ENCODE results near the gene PPP2R5E. TPM values are rescaled to one million over a fixed set of nuclear protein-coding genes. Genes with fewer than 3 reads are reported as not detected.

PPP2R5E gene
- total and polyA plus RNA-seq, 9 of the 15 experiments (the other 6 are each of a cell fraction or from before 2014, with no cell fraction given), result 4.2 to 30.3 (median 11.0) TPM

DNA sequence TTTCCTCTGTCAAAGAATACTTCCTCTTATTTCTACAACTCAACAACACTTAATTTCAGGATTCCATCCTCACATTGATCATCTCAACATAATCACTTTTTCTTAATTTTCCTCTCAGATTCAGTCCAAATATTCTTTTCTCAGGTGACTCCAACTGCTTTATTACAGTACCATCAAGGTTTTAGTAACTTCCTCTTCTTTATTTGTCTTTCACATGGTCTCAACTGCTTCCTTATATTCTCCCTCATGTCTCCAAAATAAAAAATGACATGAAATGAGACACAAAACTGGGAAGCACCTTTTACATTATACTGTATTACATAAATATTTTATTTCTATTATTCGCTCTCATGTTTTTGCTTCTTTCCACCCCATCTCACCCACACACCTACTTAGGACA lies 55.5 kb downstream of the PPP2R5E start (continued):
- TF ChIP-seq MTA2 (IDR thresholded peaks at IDR 0.05; ENCODE audit: low read depth) (no peak), PHF8 (IDR thresholded peaks at IDR 0.05; ENCODE audit: borderline replicate concordance, low read length) (no peak), E2F8 (IDR thresholded peaks at IDR 0.05; ENCODE audit: low read depth, partially characterized antibody) (no peak), ZNF511 (CRISPR knock-in tag; IDR thresholded peaks at IDR 0.05) (no peak), ZNF764 (CRISPR knock-in tag; IDR thresholded peaks at IDR 0.05; ENCODE audit: low read depth) (no peak), ZC3H8 (IDR thresholded peaks at IDR 0.05) (no peak), RFX1 (IDR thresholded peaks at IDR 0.05) (no peak), POLR2G (IDR thresholded peaks at IDR 0.05; ENCODE audit: low read depth, low read length) (no peak), ZBTB49 (CRISPR knock-in tag; IDR thresholded peaks at IDR 0.05; ENCODE audit: borderline replicate concordance) (no peak), BCOR (IDR thresholded peaks at IDR 0.05) (no peak), EGR1 (conservative IDR thresholded peaks at IDR 0.05) (no peak)
- TF ChIP-seq, protein P1, sequence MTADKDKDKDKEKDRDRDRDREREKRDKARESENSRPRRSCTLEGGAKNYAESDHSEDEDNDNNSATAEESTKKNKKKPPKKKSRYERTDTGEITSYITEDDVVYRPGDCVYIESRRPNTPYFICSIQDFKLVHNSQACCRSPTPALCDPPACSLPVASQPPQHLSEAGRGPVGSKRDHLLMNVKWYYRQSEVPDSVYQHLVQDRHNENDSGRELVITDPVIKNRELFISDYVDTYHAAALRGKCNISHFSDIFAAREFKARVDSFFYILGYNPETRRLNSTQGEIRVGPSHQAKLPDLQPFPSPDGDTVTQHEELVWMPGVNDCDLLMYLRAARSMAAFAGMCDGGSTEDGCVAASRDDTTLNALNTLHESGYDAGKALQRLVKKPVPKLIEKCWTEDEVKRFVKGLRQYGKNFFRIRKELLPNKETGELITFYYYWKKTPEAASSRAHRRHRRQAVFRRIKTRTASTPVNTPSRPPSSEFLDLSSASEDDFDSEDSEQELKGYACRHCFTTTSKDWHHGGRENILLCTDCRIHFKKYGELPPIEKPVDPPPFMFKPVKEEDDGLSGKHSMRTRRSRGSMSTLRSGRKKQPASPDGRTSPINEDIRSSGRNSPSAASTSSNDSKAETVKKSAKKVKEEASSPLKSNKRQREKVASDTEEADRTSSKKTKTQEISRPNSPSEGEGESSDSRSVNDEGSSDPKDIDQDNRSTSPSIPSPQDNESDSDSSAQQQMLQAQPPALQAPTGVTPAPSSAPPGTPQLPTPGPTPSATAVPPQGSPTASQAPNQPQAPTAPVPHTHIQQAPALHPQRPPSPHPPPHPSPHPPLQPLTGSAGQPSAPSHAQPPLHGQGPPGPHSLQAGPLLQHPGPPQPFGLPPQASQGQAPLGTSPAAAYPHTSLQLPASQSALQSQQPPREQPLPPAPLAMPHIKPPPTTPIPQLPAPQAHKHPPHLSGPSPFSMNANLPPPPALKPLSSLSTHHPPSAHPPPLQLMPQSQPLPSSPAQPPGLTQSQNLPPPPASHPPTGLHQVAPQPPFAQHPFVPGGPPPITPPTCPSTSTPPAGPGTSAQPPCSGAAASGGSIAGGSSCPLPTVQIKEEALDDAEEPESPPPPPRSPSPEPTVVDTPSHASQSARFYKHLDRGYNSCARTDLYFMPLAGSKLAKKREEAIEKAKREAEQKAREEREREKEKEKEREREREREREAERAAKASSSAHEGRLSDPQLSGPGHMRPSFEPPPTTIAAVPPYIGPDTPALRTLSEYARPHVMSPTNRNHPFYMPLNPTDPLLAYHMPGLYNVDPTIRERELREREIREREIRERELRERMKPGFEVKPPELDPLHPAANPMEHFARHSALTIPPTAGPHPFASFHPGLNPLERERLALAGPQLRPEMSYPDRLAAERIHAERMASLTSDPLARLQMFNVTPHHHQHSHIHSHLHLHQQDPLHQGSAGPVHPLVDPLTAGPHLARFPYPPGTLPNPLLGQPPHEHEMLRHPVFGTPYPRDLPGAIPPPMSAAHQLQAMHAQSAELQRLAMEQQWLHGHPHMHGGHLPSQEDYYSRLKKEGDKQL (CRISPR knock-in tag; IDR thresholded peaks at IDR 0.05; ENCODE audit: borderline replicate concordance), result no peak
